OCI-LY7 (cell line): ENCODE data around the gene FAR1. TPM values are rescaled to one million over a fixed set of nuclear protein-coding genes. Genes with fewer than 3 reads are reported as not detected.

Experiments used
- BruUV-seq: library from RNA; stranded (reverse); fragments of 400-500 nt; replicated peaks from 2 replicates; lab custom pipeline; 2021; lab: Mats Ljungman, UMichigan
- CTCF ChIA-PET: fragments of 300-600 bp; sonication (Branson Sonifier 250); formaldehyde crosslinking; loops from one replicate; lab custom pipeline; 2022; ENCODE audit warnings: antibody characterized with exemption; ENCODE audit not compliant: unreplicated experiment; lab: Charles Lee
- POLR2A ChIA-PET: fragments of 300-600 bp; sonication (Branson Sonifier 250); formaldehyde crosslinking; loops from one replicate; lab custom pipeline; 2022; ENCODE audit warnings: antibody characterized with exemption; lab: Charles Lee
- DNase-seq: peaks from one replicate; pipeline ENCODE4 v3.0.0-alpha.2; 2015; ENCODE audit warnings: low spot score
- H2AFZ ChIP-seq: fragments of 200-600 bp; sonication (generic), shearing (Covaris generic); 2 replicates; pipeline ENCODE4 v1.6.1; 2014; ENCODE audit warnings: mild to moderate bottlenecking, antibody characterized with exemption, low read length, moderate library complexity
- H3K27ac ChIP-seq: fragments of 200-600 bp; sonication (generic); 2 replicates; pipeline ENCODE4 v1.5.1; 2014; ENCODE audit warnings: mixed run types, low read depth, mild to moderate bottlenecking, moderate library complexity, low read length, inconsistent platforms; ENCODE audit not compliant: poor library complexity, severe bottlenecking
- H3K36me3 ChIP-seq: fragments of 200-600 bp; sonication (generic); 2 replicates; pipeline ENCODE4 v1.6.1; 2014; ENCODE audit warnings: mild to moderate bottlenecking, antibody characterized with exemption, low read length, moderate library complexity, mixed read lengths; ENCODE audit not compliant: insufficient read depth
- H3K4me1 ChIP-seq: fragments of 200-600 bp; sonication (generic); 2 replicates; pipeline ENCODE4 v1.5.1; 2014; ENCODE audit warnings: mild to moderate bottlenecking, low read length; ENCODE audit not compliant: insufficient read depth, poor library complexity, severe bottlenecking
- H3K4me2 ChIP-seq: fragments of 200-600 bp; sonication (generic); 2 replicates; pipeline ENCODE4 v1.6.1; 2014; ENCODE audit warnings: mild to moderate bottlenecking, low read length
- H3K4me3 ChIP-seq: fragments of 200-600 bp; sonication (generic); 2 replicates; pipeline ENCODE4 v1.5.1; 2014; ENCODE audit warnings: mild to moderate bottlenecking, low read depth, low read length; ENCODE audit not compliant: poor library complexity, severe bottlenecking
- H3K79me2 ChIP-seq: fragments of 200-600 bp; sonication (generic); 2 replicates; pipeline ENCODE4 v1.6.1; 2016; ENCODE audit warnings: low read depth, mild to moderate bottlenecking, low read length, moderate library complexity, mixed read lengths; ENCODE audit not compliant: insufficient read depth
- H3K9me2 ChIP-seq: fragments of 200-600 bp; sonication (generic); 2 replicates; pipeline ENCODE4 v1.6.1; 2016; ENCODE audit warnings: mild to moderate bottlenecking, low read length, mixed read lengths; ENCODE audit not compliant: insufficient read depth
- H3K9me3 ChIP-seq: fragments of 200-600 bp; sonication (generic); 2 replicates; pipeline ENCODE4 v1.6.1; 2014; ENCODE audit warnings: mild to moderate bottlenecking, mixed run types, low read length, mixed read lengths
- H4K20me1 ChIP-seq: fragments of 200-600 bp; sonication (generic); 2 replicates; pipeline ENCODE4 v1.6.1; 2014; ENCODE audit warnings: mild to moderate bottlenecking, antibody characterized with exemption, low read length, moderate library complexity, mixed read lengths; ENCODE audit not compliant: insufficient read depth
- EZH2phosphoT487 ChIP-seq: fragments of 200-600 bp; sonication (generic); IDR thresholded peaks from 2 replicates; pipeline ENCODE4 v1.6.1; 2018; ENCODE audit warnings: low read depth, borderline replicate concordance, mild to moderate bottlenecking, mixed run types, antibody characterized with exemption, low read length, moderate library complexity, mixed read lengths
- intact Hi-C: fragments of 100-400 bp; cut with micrococcal nuclease; formaldehyde crosslinking; loops from one replicate; pipeline ENCODE4 v1.10.0; 2022; ENCODE audit not compliant: unreplicated experiment
- total RNA-seq, 2 experiments: library from RNA; depleted of rRNA in 1 of 2; stranded (reverse); fragments of >200 nt in 1 of 2; shearing (Covaris generic) in 1 of 2; gene quantifications; 2 replicates each; pipeline ENCODE4 v1.2.3, GENCODE V29; 2014 to 2022
- TF ChIP-seq, protein P1 (sequence below): fragments of 200-600 bp; sonication (generic); conservative IDR thresholded peaks from 2 replicates; pipeline ENCODE4 v1.5.1; 2014; ENCODE audit warnings: mild to moderate bottlenecking, antibody characterized with exemption, low read length, moderate library complexity, mixed read lengths

The FAR1 gene
- total RNA-seq, 2 experiments from 2014 or later: 52.1 to 87.7 TPM

DNA sequence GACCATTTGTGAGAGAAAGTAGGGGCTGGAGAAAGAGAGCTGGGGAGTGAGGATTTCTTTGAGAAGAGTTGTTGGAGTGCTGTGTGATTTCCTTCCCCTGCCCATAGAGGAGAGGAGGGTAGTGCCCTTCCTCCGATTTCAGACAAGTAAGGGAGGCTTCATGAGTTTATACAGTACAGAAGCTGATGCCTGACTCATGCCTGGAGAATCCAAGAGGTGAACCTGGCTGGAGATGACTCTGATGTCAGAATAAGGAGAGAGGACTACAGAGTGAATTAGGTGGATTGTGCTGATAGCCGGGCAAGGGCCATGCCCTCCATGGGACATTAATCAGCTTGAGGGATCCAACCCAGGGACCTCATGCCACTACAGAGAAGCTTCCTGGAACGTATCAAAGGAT is 91.6 kb downstream of the FAR1 start:
- no peak overlapping the region for H3K4me3 ChIP-seq
- no peak overlapping the region for H3K4me2 ChIP-seq
- H3K9me3 ChIP-seq: no peaks in the 10 kb centered on the region
- ChIA-PET CTCF (interaction anchor here (1.0 kb wide), 1 partner anchor 12 kb away, joined by 3 read pairs; no protein-coding TSS in a partner anchor), POLR2A (interaction anchor here (0.6 kb wide), 1 partner anchor 717 kb away, joined by 3 read pairs; no protein-coding TSS in a partner anchor)
- no peak overlapping the region for H2AFZ ChIP-seq
- intact Hi-C loops: no loop called here
- H3K27ac ChIP-seq: no peak overlapping the region
- H3K36me3 ChIP-seq: no peaks in the 10 kb centered on the region
- BruUV-seq: no TSS peak
- no peak for DNase-seq
- no peaks in the 10 kb centered on the region for H4K20me1 ChIP-seq
- no peaks in the 10 kb centered on the region for H3K9me2 ChIP-seq
- TF ChIP-seq, protein P1, sequence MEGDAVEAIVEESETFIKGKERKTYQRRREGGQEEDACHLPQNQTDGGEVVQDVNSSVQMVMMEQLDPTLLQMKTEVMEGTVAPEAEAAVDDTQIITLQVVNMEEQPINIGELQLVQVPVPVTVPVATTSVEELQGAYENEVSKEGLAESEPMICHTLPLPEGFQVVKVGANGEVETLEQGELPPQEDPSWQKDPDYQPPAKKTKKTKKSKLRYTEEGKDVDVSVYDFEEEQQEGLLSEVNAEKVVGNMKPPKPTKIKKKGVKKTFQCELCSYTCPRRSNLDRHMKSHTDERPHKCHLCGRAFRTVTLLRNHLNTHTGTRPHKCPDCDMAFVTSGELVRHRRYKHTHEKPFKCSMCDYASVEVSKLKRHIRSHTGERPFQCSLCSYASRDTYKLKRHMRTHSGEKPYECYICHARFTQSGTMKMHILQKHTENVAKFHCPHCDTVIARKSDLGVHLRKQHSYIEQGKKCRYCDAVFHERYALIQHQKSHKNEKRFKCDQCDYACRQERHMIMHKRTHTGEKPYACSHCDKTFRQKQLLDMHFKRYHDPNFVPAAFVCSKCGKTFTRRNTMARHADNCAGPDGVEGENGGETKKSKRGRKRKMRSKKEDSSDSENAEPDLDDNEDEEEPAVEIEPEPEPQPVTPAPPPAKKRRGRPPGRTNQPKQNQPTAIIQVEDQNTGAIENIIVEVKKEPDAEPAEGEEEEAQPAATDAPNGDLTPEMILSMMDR: no peak
- no peak for TF ChIP-seq EZH2phosphoT487
- H3K79me2 ChIP-seq: no peaks in the 10 kb centered on the region
- H3K4me1 ChIP-seq: no peaks in the 10 kb centered on the region

DNA sequence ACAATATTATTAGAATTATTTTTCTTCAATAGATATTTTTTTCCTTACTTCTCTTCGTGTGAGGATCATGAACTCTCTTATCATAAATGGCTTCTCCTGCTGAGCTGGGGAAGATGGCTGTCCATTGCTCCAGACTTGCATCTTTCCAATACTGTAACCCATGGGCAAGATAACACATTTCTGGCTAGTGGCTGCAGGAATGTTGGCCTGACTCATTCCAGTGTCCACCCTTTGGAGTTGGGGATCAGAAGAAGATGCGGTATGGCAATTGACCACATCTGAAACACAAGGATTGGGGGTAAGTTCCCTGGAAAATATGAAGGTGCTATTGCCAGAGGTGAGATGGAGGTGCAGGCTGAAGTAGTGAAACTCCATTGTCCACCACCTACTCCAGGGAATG is 92.8 kb downstream of the FAR1 start:
- Histone ChIP-seq H3K4me1 (no peaks in the 10 kb centered on the region), H4K20me1 (no peaks in the 10 kb centered on the region), H3K9me2 (no peaks in the 10 kb centered on the region), H3K4me3 (no peak overlapping the region), H3K36me3 (no peaks in the 10 kb centered on the region), H3K9me3 (no peaks in the 10 kb centered on the region), H3K4me2 (no peak overlapping the region), H3K79me2 (no peaks in the 10 kb centered on the region), H3K27ac (no peak overlapping the region), H2AFZ (no peak overlapping the region)
- no peak for DNase-seq
- ChIA-PET POLR2A (no interaction called here), CTCF (no interaction called here)
- TF ChIP-seq, protein P1: no peak
- TF ChIP-seq EZH2phosphoT487: no peak
- intact Hi-C loops: no loop called here
- BruUV-seq: no TSS peak

DNA sequence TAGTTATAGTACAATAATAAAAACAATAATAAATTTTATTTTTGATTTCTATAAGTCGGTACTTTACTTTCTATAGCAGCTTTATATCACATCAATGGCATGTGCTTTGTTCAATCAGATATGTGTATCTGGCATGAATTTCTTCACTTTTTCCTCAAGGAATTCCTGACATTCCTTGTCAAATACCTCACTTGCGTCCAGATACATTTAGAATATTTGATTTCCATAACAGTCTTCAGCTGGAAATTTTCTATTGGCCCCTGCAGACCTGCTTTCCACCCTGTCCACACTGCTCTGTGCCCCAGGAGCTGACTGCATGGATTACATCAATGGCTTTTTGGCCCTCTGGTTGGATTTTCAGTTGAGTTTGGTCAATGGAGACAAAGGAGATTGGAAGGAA is 93.2 kb downstream of the FAR1 start:
- Histone ChIP-seq H3K4me2 (no peak overlapping the region), H4K20me1 (no peaks in the 10 kb centered on the region), H3K27ac (no peak overlapping the region), H3K9me2 (no peaks in the 10 kb centered on the region), H3K36me3 (no peaks in the 10 kb centered on the region), H3K9me3 (no peaks in the 10 kb centered on the region), H3K4me1 (no peaks in the 10 kb centered on the region), H3K4me3 (no peak overlapping the region), H2AFZ (no peak overlapping the region), H3K79me2 (no peaks in the 10 kb centered on the region)
- intact Hi-C loops: no loop called here
- no peak for DNase-seq
- POLR2A ChIA-PET: no interaction called here
- CTCF ChIA-PET: no interaction called here
- BruUV-seq: no TSS peak
- no peak for TF ChIP-seq EZH2phosphoT487
- TF ChIP-seq, protein P1: no peak
